ENCODE data around the gene CLIC5.

DNA sequence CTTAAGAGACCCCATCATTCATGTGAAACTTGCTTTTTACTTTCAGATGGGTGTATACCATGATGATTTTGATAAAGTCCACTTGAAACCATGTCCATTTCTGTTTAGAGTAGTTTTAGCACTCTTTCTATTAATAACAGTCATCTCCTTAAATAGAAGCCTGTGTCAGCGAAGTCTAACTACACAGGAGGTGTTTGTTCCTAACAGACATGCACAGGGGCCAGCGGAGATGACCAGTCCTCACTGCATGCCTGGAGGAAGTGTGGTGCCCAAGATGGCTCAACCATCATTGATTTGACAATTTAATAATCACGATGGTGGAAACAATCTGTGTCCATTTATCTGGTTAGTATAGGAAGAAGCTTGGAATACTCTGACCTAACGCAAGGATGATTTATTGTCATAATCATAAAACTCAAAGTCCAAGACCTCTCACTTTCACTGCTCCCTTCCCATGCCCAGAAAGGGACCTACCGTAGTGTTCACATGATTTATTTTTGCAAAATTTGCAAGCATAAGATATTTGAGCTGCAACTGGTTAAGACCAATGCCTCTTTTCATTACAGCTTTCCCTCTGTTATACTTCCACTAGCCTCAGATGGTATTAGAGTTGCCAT, 31.0 kb upstream of the CLIC5 start:
- TF ChIP-seq, protein P1, sequence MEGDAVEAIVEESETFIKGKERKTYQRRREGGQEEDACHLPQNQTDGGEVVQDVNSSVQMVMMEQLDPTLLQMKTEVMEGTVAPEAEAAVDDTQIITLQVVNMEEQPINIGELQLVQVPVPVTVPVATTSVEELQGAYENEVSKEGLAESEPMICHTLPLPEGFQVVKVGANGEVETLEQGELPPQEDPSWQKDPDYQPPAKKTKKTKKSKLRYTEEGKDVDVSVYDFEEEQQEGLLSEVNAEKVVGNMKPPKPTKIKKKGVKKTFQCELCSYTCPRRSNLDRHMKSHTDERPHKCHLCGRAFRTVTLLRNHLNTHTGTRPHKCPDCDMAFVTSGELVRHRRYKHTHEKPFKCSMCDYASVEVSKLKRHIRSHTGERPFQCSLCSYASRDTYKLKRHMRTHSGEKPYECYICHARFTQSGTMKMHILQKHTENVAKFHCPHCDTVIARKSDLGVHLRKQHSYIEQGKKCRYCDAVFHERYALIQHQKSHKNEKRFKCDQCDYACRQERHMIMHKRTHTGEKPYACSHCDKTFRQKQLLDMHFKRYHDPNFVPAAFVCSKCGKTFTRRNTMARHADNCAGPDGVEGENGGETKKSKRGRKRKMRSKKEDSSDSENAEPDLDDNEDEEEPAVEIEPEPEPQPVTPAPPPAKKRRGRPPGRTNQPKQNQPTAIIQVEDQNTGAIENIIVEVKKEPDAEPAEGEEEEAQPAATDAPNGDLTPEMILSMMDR (IDR thresholded peaks at IDR 0.05; ENCODE audit: poor library complexity, severe bottlenecking): no peak
- TF ChIP-seq POLR2AphosphoS5 (IDR thresholded peaks at IDR 0.05) (no peak), EP300 (conservative IDR thresholded peaks at IDR 0.05; ENCODE audit: poor library complexity, severe bottlenecking) (no peak), EZH2 (IDR thresholded peaks at IDR 0.05; ENCODE audit: borderline replicate concordance, insufficient read depth, low read length, poor library complexity, severe bottlenecking) (no peak), SMC3 (conservative IDR thresholded peaks at IDR 0.05; ENCODE audit: poor library complexity) (no peak)
- TF ChIP-seq, protein P2, sequence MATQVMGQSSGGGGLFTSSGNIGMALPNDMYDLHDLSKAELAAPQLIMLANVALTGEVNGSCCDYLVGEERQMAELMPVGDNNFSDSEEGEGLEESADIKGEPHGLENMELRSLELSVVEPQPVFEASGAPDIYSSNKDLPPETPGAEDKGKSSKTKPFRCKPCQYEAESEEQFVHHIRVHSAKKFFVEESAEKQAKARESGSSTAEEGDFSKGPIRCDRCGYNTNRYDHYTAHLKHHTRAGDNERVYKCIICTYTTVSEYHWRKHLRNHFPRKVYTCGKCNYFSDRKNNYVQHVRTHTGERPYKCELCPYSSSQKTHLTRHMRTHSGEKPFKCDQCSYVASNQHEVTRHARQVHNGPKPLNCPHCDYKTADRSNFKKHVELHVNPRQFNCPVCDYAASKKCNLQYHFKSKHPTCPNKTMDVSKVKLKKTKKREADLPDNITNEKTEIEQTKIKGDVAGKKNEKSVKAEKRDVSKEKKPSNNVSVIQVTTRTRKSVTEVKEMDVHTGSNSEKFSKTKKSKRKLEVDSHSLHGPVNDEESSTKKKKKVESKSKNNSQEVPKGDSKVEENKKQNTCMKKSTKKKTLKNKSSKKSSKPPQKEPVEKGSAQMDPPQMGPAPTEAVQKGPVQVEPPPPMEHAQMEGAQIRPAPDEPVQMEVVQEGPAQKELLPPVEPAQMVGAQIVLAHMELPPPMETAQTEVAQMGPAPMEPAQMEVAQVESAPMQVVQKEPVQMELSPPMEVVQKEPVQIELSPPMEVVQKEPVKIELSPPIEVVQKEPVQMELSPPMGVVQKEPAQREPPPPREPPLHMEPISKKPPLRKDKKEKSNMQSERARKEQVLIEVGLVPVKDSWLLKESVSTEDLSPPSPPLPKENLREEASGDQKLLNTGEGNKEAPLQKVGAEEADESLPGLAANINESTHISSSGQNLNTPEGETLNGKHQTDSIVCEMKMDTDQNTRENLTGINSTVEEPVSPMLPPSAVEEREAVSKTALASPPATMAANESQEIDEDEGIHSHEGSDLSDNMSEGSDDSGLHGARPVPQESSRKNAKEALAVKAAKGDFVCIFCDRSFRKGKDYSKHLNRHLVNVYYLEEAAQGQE (IDR thresholded peaks at IDR 0.05; ENCODE audit: borderline replicate concordance): no peak
